ENCODE results near the gene CNPY2.

GRCh38 chr12:56362130-56363059 is 46.6 kb upstream of the CNPY2 start, which contains the start of gene APOF:
- TF ChIP-seq CTCF (IDR thresholded peaks at IDR 0.05) = no peak
- TF ChIP-seq POLR2A (IDR thresholded peaks at IDR 0.05) = no peak

Data from tibial nerve (tissue), 3 donors.